COLO668 (cell line): ENCODE data around the gene STOML2.

Source experiments
- DNase-seq: peaks from one replicate; lab custom pipeline; 2025; ENCODE audit not compliant: unreplicated experiment; lab: John Stamatoyannopoulos, UW

Gene STOML2

DNA sequence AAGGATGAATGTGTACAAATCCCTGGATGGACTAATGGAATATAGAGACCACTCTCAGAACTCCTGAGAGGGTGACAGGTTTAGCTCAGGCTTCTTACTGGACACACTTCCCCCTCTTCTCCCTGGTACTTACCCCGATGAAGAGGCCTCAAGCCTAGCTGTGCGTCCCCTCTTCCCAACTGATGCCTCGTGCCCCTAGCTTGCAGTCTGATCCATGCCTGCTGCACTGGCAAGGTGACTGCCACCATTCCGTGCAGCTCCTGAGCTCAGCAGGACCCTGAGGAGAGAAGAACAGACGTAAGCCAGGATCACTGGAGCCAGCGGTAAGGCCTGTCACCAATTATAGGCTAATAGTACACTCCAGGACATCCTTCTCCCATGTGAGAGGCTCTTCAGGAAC, 5.5 kb upstream of the STOML2 start:
- no peak for DNase-seq

DNA sequence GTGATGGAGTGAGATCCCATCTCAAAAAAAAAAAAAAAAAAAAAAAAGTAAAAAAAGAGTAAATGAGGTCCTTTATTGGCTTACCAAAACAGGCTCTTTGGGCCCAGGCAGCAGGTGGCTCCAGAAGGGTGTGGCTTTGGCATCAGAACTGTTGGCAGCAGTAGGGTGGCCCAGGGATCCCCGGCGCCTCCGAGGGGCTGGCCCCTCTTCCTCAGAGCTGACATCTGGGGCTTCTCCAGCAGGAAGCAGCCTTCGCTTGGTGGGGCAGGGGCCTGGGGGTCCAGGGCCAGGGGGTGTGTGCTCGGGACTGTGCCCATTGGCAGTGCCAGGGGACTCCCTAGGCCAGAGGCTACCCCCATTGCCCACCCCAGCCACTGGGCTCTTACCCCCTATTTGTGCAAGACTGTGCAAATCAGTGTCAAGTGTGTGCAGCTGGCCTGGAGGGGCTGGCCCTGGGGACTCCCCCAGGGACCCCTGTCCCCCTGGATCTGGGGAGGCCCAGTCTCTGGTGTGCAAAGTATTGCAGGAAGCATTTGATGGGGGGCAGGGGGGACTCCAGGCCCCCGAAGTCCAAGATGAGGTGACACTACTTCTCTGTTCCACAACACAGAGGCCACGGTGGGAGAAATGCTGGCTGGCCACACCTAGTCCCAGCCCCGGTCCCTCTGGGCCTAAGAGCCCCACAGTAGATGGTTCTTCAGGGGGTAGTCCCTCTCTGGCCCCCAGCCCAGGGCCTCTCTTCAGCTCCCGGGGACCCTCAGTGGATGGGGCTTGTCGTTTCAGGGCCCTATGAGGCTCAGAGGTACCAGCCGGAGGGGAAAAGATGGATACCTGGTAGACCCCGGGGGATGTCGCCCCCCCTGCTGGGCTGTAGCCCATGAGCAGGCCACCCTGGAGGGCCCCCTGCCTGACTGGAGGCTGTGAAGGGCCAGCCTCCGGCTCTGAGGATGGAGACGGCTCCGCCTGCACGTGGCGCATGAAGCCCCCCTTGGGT, 4.7 kb upstream of the STOML2 start:
- DNase-seq: no peak

DNA sequence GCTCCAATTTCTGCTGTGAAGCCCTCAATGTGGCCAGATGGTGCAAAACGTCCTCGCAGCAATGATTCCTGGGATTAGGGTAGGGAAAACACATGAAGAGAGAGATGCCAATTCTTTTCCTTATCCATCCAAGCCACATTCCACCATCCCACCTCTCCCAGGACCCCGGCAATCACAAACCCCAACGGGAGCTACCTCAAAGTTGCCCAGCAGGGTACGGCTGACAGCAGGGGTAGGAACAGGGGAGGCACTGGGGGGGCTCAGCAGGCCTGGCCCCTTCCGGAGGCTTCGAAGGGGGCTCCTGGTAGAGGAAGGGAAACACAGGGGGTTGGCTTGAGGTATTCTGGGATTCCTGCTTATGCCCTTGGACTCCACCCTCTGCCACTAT, 3.4 kb upstream of the STOML2 start:
- DNase-seq: no peak

DNA sequence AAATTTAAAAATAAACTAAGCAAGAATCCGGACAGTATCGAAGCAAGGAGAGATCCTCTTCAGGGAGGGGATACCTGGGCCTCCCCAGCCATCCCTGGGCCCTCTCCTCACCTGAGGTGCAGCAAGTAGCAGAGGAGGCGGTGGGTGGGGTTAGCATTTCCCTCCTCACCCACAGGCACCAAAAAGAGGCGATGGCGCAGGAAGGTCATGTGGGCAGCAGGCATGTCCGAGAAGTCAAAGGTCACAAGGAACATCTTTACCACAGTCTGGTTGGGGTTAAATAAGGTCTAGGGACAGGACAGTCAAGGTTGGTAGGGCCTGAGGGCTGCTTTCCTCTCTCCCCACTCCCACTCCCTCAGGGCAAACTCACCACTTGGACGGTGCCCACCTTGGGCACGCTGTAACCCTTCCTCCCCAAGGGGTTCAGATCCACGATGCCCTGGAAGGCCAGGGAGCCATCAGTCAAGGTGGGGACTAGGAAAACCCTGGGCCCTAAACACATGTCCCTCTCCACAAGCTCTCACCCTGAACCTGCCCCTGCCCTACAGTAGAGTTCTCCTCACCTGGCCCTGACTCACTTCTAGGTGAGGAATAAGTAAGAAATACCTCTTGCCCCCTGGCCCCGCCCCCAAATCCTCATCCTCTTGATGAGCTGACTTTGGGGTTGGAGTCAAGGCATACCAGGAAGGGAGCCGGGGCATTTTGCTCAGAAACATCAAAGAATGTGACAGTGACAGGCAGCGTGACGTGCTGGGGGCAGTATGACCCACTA, 2.8 kb upstream of the STOML2 start:
- no peak for DNase-seq

DNA sequence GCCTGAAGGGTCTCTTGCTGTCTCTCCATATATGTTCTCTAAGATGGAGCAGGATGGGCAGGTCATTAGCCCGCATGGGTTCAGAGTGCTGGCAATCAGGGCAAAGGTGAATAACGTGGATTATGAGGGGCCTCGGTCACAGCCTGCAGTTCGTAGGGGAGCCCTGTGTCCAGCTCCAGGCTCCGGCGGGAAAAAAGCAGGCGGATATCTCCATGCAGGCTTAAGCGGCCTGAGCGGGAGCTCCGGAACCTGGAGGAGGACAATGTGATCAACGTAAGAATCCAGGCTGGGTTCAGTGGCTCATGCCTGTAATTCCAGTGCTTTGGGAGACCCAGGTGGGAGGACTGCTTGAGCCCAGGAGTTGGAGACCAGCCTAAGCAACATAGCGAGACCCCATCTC, 2.2 kb upstream of the STOML2 start:
- DNase-seq: no peak

DNA sequence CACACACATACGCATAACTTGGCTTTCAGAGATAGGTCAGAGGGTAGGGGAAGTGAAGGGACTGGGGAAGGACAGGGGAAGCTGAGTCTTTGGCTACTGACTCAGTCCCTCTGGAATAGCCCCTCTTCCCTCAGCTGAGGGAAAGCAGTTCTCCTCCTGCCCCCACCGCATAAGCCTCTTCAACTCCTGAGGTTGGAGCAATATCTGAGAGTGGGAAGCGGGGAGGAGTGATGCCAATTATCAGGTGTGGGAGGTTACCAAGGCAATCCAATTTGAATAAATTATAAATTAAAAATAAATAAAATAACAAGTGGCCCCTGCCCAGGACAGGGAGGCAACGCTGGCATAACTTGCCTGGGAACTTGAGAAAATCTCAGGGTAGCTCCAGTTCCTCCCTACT, 1.7 kb upstream of the STOML2 start:
- DNase-seq: no peak

DNA sequence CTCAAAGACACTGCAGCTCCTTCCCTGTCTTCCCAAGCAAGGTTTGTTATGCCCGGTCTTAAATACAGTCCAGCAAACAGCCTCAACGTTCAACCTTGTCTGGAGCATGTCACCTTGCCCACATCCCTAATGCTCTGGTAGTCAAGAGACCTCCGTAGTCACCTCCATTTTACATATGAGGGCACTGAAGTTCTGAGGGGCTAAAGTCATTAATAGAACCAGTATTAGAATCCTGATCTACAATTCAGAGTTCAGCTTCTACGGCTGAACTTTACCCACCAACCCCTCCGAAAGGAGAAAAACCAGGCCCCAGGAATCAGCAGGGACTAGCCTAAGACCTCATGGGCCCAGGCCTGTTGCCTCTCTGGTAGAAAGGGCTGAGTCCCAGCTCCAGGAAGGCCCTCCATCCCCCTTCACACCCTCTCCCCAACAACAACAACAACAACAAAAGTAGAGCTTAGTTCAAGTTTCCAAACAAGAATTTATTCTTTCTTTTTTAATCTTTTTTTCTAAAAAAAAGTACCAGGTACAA, 795 bp upstream of the STOML2 start:
- DNase-seq: no peak

DNA sequence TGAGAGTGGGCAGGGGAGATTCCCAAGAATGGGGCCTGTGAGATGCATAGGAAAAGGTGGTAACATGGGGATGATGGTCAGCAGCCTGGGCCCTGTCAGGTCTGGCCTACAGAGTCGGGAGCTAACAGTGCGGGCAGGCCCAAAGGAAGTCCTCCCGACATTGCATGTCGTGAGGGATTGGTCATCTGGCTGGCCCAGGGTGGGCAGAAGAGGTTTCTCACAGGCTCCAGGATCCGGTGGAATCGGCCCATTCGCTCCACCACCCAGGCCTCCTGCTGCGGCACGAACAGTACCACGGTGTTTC, 514 bp downstream of the STOML2 start:
- peak; percentile 17 for DNase-seq

DNA sequence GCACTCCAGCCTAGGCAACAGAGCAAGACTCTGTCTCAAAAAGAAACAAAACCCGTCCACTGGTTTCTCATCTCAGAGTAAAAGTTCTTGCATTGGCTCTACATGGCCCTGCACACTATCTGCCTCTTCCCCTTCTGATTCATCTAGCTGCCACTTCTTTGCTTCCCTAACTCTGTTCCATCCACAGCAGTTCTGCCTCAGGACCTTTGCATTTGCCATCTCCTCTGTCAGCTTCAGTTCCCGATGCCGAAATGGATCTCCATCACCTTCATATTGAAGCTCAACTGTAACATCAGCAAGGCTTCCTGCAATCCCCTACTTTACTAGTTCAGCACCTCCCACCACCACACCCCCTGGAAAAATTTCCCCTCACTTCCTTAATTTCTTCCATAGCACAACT, 5.4 kb downstream of the STOML2 start:
- DNase-seq: no peak

DNA sequence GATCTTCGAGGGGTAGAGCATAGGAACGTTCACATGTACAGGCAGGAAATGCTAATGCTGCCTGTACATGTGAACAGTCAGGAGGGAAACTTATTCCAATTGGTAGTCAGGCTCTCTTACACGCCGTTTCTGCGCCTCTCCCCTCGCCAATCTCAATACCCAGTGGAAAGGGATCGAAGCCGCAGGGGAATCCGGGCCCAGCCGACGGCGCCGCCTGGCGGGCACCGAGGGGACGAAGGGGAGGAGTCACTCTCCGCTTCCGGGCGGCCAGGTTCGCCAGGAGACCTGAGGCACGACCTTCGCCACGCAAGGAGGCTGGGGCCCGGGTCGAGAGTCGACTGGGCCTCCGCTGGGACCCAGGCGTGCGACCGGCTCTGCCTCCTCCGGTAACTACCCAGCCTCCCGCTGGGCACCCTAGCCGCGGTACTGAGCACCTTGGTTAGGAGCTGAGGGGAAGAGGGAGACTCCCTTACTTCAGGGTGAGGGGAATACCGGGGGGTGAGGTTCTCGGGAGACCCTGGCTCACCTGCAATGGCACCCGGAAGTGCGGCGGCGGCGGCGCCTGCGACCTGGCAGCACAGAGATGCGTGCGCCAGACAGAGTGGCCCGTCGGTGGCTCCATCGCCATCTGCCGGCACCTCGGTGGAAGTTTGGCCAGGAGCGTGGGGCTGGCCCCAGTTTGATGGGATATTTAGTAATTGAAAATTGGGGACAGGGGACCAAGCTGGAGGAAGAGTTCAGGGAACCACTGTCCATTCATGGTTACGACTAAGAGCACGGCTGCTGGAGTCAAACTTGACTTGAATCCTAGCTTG, 6.7 kb downstream of the STOML2 start, which contains the start of gene PIGO:
Gene PIGO (minus strand): TSS at position 557 of the 815 bp plus-strand sequence. CDS start 1,026 bp downstream, outside the sequence.
- DNase-seq: peak; percentile 92

DNA sequence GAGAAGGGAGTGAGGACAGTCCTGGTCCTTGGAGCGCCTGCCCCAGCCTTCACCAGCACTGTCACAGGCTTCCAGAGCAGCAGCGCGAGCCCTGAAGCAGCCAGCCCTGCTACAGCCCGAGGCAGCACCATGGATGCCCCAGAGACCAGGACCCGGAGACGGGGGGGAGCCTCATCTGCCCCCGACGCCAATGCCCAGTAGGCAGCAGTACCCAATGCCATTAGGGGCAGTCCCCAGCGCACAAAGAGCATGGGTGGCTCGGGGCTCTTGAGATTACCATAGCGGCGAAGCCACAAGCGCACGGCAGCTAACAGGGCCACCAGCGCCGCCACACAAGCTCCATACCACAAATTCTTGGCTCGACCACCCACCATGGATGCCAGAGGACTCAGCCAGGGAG, 11.4 kb downstream of the STOML2 start:
- no peak for DNase-seq

DNA sequence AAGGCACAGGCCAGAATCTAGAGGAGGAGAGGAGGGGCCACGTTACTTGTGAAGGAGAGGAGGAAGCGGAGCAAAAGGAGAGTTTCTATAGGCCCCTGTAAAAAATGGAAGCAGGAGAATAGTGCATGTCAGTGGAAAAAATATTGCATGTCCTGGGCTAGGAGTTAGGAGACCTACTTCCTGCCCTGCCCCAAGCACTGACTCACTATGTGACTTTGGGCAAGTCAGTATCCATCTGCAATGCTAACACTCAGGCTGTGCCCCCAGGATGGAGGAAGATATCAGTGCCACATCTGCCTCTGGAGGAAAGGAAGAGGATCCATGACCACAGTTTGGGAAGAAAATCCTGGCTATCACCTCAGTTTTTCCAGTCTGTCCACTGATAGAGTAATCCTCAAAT, 13.5 kb downstream of the STOML2 start:
- DNase-seq: no peak

DNA sequence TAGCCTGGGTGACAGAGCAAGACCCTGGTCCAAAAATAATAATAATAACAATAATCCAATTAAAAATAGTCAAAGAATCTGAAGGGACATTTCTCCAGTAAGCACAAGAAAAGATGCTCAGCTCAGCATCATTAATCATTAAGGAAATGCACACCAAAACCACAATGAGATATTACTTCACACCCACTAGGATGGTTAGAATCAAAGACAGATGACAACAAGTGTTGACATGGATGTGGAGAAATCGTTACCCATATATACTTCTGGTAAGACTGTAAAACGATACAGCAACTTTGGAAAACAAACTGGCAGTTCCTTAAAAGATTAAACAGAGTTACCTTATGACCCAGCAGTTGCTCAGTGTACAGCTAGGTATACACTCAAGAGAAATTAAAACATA, 17.9 kb downstream of the STOML2 start:
- no peak for DNase-seq

DNA sequence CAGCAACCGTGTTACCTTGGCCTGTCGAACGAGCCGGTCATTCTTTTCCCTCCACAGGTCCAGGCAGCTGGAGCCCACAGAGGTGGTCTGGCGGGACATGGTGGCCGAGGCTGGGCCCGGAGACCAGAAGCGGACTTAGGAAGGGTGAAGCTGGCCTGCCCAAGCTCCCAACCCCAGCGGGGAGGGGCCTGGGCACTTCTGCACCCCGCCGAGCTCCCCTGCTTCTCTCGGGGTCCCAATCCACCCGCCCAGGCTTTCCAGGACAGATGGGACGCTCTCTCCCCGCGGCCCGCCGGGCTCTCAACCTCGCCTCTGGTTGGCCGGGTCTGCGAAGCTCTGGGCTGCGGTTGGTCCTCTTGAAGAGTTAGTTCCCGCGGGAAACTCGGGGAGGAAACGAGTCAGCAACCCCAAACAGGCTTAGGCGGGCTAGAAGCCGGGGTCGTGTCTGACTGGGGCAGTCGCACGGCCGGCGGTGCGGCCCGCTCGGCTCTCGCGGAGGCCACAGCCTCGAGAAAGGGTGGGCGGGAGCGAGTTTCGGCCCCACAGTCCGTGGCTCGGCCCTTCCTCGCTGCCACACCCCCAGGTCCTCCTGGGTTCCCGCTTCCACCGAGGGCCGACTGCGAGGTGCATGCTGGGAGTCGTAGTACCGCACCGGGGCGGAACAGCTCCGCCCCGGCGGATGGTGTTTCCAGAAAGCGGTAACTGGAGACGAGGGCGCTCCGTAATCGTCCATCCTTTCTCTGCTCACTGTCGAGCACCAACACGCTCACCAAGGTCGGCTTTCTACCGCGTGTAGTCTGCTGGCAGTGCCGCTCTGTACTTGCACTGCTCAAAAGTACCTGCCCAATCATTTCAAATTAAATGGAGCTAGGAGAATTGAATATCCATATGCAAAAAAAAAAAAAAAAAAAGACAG, 23.2 kb downstream of the STOML2 start, which contains the start of gene FANCG:
Gene FANCG (minus strand): TSS at position 517 of the 916 bp plus-strand sequence. CDS start 418 bp downstream, at position 99.
- DNase-seq: peak; percentile 93

DNA sequence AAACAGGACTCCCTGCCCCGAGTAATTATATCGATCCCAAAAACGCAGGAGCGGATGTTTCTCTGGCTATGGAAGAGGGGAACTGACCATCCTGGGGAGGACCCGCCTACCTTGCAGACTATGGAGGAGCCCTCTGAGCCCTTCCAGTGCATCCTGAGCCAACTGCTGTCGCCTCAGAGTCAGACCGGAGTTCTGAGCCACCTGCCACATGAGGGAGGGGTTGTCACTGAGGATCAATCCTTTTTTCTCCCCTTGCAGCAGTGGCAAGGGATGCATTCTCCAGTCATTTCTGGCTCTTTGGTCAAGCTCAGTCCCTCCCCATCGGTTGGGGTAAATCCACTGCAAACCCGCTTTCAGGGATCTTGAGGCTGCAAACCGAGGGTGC, 23.9 kb downstream of the STOML2 start:
- peak; percentile 27 for DNase-seq

DNA sequence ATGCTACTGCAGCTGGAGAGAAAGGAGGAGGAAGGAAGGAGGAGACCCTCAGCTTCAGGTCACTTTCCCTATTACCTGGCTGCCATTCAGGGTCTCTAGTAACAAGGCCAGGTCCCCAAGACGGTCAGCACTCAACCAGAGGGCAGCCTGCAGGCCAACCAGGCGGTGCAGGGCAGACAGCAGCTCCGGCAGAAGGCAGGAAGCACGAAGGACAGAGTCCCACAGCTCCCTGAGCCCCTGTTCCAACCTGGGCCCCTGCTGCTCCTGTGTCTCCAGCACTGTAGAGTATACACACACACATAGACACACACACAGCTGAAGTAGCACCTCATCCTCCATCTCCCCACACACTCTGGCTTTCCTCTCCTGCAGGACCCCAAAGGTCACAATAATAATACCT, 24.9 kb downstream of the STOML2 start:
- no peak for DNase-seq

DNA sequence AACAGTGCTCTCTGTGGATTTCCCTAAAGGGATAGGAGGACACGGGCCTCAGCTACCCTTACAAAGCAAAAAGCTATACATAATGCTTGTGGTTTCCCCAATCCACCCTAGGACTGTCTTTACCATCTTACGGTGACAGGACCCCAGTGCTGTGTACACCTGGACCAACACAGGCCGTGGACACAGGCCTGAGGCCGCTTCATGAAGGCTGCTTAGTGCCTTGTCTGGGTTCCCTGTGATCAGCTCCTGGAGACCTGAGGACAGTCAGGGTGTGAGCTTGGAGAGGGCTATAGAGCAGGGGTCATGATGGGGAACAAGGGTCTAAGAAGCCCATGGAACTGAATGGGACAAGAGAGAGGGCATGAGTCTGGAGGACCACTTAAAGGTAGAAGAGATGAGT, 26.1 kb downstream of the STOML2 start:
- no peak for DNase-seq

DNA sequence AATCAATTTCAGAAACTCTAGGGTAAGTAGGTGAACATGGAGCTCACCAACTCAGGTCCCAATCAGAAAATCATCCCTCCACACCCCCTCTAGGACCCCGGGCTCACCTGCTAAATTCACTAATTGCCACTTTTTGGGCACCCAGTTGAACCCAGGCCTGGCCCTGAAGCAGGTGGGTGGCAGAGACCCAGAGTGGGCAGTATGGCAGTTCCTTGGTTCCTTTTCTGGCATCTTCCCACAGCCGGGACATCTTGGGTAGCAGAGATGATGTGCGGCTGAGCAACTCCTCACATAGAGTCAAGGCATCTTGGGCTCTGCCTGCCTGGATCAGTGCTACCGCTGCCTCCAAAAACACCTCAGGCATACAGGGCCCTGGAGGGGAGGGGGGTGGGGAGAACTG, 27.6 kb downstream of the STOML2 start:
- DNase-seq: no peak

DNA sequence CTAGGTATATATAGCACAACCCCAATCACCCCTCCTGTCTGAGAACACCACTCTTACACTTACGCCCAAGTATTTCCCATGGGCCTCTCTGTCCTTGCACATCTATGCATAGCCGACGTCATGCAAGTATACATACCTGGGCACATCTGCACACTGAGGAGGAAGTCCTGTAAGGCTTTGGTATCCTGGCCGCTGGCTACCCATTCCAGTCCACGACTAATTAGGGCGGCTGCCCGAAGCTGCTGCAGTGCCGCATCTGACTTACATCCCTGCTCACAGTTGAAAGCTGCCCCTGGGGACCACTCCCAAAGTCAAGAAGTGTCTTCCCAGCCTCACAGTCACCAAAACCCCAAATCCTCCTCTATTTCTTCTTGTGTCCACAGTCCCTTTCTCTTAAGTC, 28.1 kb downstream of the STOML2 start:
- DNase-seq: no peak

DNA sequence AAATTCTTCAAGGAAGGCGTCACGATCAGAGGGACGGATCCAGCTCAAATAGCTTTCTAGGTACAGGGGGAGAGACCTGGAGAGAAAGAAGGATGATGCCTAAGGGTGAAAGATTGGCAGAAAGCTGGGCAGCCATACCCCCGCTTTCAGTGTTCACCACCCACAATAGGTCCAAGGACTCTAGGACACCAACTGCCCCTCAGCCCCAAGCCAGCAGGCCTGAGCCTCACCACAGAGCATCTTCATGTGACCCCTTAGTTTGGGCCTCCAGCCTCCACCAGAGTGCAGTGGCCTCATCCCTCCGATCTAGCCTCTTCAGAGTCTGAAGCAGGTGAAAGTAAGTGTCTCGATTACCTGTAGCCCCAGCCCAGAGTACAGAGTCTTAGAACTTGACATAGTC, 28.8 kb downstream of the STOML2 start:
- DNase-seq: no peak
